ENCODE results near the gene TRIM17. TPM values are rescaled to one million over a fixed set of nuclear protein-coding genes. Genes with fewer than 3 reads are reported as not detected.

TRIM17 gene
- polyA plus RNA-seq, 1 donor from 2014 or later = 0.14 TPM

GRCh38 chr1:228402641-228403025 is 14.0 kb downstream of the TRIM17 start (continued):
- no peak for TF ChIP-seq CTCF (IDR thresholded peaks at IDR 0.05; ENCODE audit: poor library complexity, severe bottlenecking)

GRCh38 chr1:228401782-228402640 is 14.7 kb downstream of the TRIM17 start:
- Histone ChIP-seq H3K4me2 (ENCODE audit: low read length) (no peak overlapping the region), H3K36me3 (ENCODE audit: insufficient read depth, low read length) (no peaks in the 10 kb centered on the region), H3K4me3 (ENCODE audit: low read length) (no peak overlapping the region), H2AFZ (ENCODE audit: low read depth, low read length) (no peak overlapping the region), H3K27me3 (ENCODE audit: insufficient read depth, low read depth, low read length) (no peaks in the 10 kb centered on the region), H3K9me2 (ENCODE audit: insufficient read depth, low read length) (no peaks in the 10 kb centered on the region), H3K9ac (ENCODE audit: low read length) (no peak overlapping the region), H3F3A (ENCODE audit: insufficient read depth, low read length, poor library complexity, severe bottlenecking) (no peaks in the 10 kb centered on the region), H3K27ac (ENCODE audit: low read length) (no peak overlapping the region), H3K79me2 (replicated peaks; ENCODE audit: insufficient read depth, low read length) (peaks cover 21% of the 10 kb centered on the region), H3K9me3 (ENCODE audit: low read length) (no peaks in the 10 kb centered on the region), H4K20me1 (ENCODE audit: insufficient read depth) (no peaks in the 10 kb centered on the region)
- no peak for TF ChIP-seq CTCF (IDR thresholded peaks at IDR 0.05; ENCODE audit: poor library complexity, severe bottlenecking)
- no peak for TF ChIP-seq RAD21 (conservative IDR thresholded peaks at IDR 0.05)
- no peak for TF ChIP-seq MXI1 (conservative IDR thresholded peaks at IDR 0.05; ENCODE audit: poor library complexity, severe bottlenecking)

GRCh38 chr1:228400692-228401454 is 15.8 kb downstream of the TRIM17 start:
- H3K4me3 ChIP-seq (ENCODE audit: low read length) = no peak overlapping the region
- TF ChIP-seq MXI1 (conservative IDR thresholded peaks at IDR 0.05; ENCODE audit: poor library complexity, severe bottlenecking) = no peak
- no peak for TF ChIP-seq CTCF (IDR thresholded peaks at IDR 0.05; ENCODE audit: poor library complexity, severe bottlenecking)
- no peak for TF ChIP-seq RAD21 (conservative IDR thresholded peaks at IDR 0.05)
- TF ChIP-seq EP300 (conservative IDR thresholded peaks at IDR 0.05; ENCODE audit: poor library complexity, severe bottlenecking) = no peak
- TF ChIP-seq TAF1 (IDR thresholded peaks at IDR 0.05; ENCODE audit: low read depth) = no peak
- TF ChIP-seq REST (IDR thresholded peaks at IDR 0.05; ENCODE audit: borderline replicate concordance) = no peak
- TF ChIP-seq POLR2AphosphoS5 (IDR thresholded peaks at IDR 0.05) = no peak
- no peak for TF ChIP-seq SMC3 (conservative IDR thresholded peaks at IDR 0.05; ENCODE audit: poor library complexity)
- TF ChIP-seq EZH2 (IDR thresholded peaks at IDR 0.05; ENCODE audit: borderline replicate concordance, insufficient read depth, low read length, poor library complexity, severe bottlenecking) = no peak
- H3K4me2 ChIP-seq (ENCODE audit: low read length) = no peak overlapping the region
- no peak overlapping the region for H3K9ac ChIP-seq (ENCODE audit: low read length)
- peaks cover 21% of the 10 kb centered on the region for H3K79me2 ChIP-seq (replicated peaks; ENCODE audit: insufficient read depth, low read length)
- no peaks in the 10 kb centered on the region for H4K20me1 ChIP-seq (ENCODE audit: insufficient read depth)
- H3K9me3 ChIP-seq (ENCODE audit: low read length) = no peaks in the 10 kb centered on the region
- no peaks in the 10 kb centered on the region for H3K9me2 ChIP-seq (ENCODE audit: insufficient read depth, low read length)
- H2AFZ ChIP-seq (ENCODE audit: low read depth, low read length) = no peak overlapping the region
- H3K27ac ChIP-seq (ENCODE audit: low read length) = no peak overlapping the region
- no peaks in the 10 kb centered on the region for H3F3A ChIP-seq (ENCODE audit: insufficient read depth, low read length, poor library complexity, severe bottlenecking)
- no peaks in the 10 kb centered on the region for H3K27me3 ChIP-seq (ENCODE audit: insufficient read depth, low read depth, low read length)
- H3K36me3 ChIP-seq (ENCODE audit: insufficient read depth, low read length) = no peaks in the 10 kb centered on the region
